B cell (primary cell): ENCODE measurements around the gene FLNB. TPM values are rescaled to one million over a fixed set of nuclear protein-coding genes. Genes with fewer than 3 reads are reported as not detected.

ENCODE experiments used
- ATAC-seq: fragments of 200-7000 bp; cut with Tn5 transposase; one replicate; pipeline ENCODE4 v1.10.0; 2021; ENCODE audit warnings: low read depth, mild to moderate bottlenecking, moderate number of reproducible peaks, moderate library complexity
- CTCF ChIA-PET: fragments of 350-600 bp; sonication (Branson Sonifier 250); formaldehyde crosslinking; loops from one replicate; lab custom pipeline; 2021; ENCODE audit warnings: antibody characterized with exemption, inconsistent platforms; lab: Charles Lee
- POLR2A ChIA-PET: fragments of 350-600 bp; sonication (Branson Sonifier 250); formaldehyde crosslinking; loops from one replicate; lab custom pipeline; 2021; ENCODE audit warnings: antibody characterized with exemption; lab: Charles Lee
- DNase-seq: peaks from one replicate; pipeline ENCODE4 v3.0.0; 2013
- H2AFZ ChIP-seq: 2 replicates; pipeline ENCODE4 v1.6.1; 2012; ENCODE audit warnings: mild to moderate bottlenecking, low read depth, low read length; ENCODE audit not compliant: insufficient read depth, poor library complexity, severe bottlenecking
- H3K27ac ChIP-seq, 2 donors: 1 replicate in 1 of 2; 2 replicates in 1 of 2; pipeline ENCODE4 v1.5.1; 2012 to 2013; ENCODE audit warnings: low read length in 2 of 2, mild to moderate bottlenecking in 2 of 2, moderate library complexity in 1 of 2
- H3K27me3 ChIP-seq, 4 experiments: fragments of 200-600 bp in 1 of 4; sonication (generic) in 1 of 4; replicated peaks in 1 of 4; 1 replicate in 2 of 4; 2 replicates in 2 of 4; pipeline versions ENCODE4 v1.6.1 to v1.7.0; 2013 to 2016; ENCODE audit warnings: low read length in 3 of 4, mild to moderate bottlenecking in 2 of 4, mixed read lengths in 1 of 4, moderate library complexity in 1 of 4; ENCODE audit not compliant: insufficient read depth in 4 of 4, control insufficient read depth in 3 of 4; ENCODE audit errors: control extremely low read depth in 1 of 4
- H3K36me3 ChIP-seq, 2 experiments: replicated peaks in 1 of 2; 1 replicate in 1 of 2; 2 replicates in 1 of 2; pipeline versions ENCODE4 v1.6.1 to v1.7.1; 2013; ENCODE audit warnings: low read length in 1 of 2; ENCODE audit not compliant: insufficient read depth in 2 of 2, control insufficient read depth in 1 of 2; ENCODE audit errors: control extremely low read depth in 1 of 2, extremely low read depth in 1 of 2
- H3K4me1 ChIP-seq, 2 donors: fragments of 200-600 bp in 1 of 2; sonication (generic) in 1 of 2; 1 replicate in 1 of 2; 2 replicates in 1 of 2; pipeline versions ENCODE4 v1.5.1 to v1.6.1; 2013 to 2017; ENCODE audit warnings: low read length in 2 of 2; ENCODE audit not compliant: control insufficient read depth in 2 of 2, insufficient read depth in 2 of 2
- H3K4me2 ChIP-seq: replicated peaks from 2 replicates; pipeline ENCODE3; 2012; ENCODE audit warnings: mild to moderate bottlenecking, low read depth, low read length; ENCODE audit not compliant: poor library complexity, severe bottlenecking
- H3K4me3 ChIP-seq, 5 experiments: fragments of 200-600 bp in 1 of 5; sonication (generic) in 1 of 5; 1 replicate in 3 of 5; 2 replicates in 2 of 5; pipeline versions ENCODE4 v1.5.1 to v1.7.0; 2011 to 2016; ENCODE audit warnings: low read length in 4 of 5, mild to moderate bottlenecking in 4 of 5, low read depth in 2 of 5, control low read depth in 1 of 5, moderate library complexity in 1 of 5; ENCODE audit not compliant: insufficient read depth in 1 of 5; ENCODE audit errors: control extremely low read depth in 1 of 5, extremely low read depth in 1 of 5
- H3K79me2 ChIP-seq: fragments of 200-600 bp; sonication (generic); one replicate; pipeline ENCODE4 v1.6.0; 2016; ENCODE audit warnings: low read length; ENCODE audit not compliant: control insufficient read depth, insufficient read depth
- H3K9ac ChIP-seq: fragments of 200-600 bp; sonication (generic); 2 replicates; pipeline ENCODE4 v1.6.1; 2017; ENCODE audit warnings: mild to moderate bottlenecking, low read length, moderate library complexity
- H3K9me3 ChIP-seq, 3 donors: one replicate each; pipeline versions ENCODE4 v1.6.1 to v1.7.1; 2013; ENCODE audit warnings: low read length in 2 of 3; ENCODE audit not compliant: control insufficient read depth in 2 of 3, insufficient read depth in 1 of 3; ENCODE audit errors: control extremely low read depth in 1 of 3
- H4K20me1 ChIP-seq: 2 replicates; pipeline ENCODE4 v1.6.0; 2012; ENCODE audit warnings: mild to moderate bottlenecking, low read length; ENCODE audit not compliant: insufficient read depth, control insufficient read depth, poor library complexity, severe bottlenecking
- H3K27ac Mint-ChIP-seq: one replicate; pipeline ENCODE4 v1.8.0; 2021; ENCODE audit warnings: mixed read lengths
- H3K27me3 Mint-ChIP-seq: one replicate; pipeline ENCODE4 v1.8.0; 2021; ENCODE audit warnings: mixed read lengths
- H3K4me1 Mint-ChIP-seq: one replicate; pipeline ENCODE4 v1.8.0; 2021; ENCODE audit warnings: mixed read lengths
- H3K4me3 Mint-ChIP-seq: one replicate; pipeline ENCODE4 v1.8.0; 2021; ENCODE audit warnings: mixed read lengths
- H3K9me3 Mint-ChIP-seq: one replicate; pipeline ENCODE4 v1.8.0; 2022; ENCODE audit warnings: mixed read lengths; ENCODE audit not compliant: insufficient read depth
- CTCF ChIP-seq: fragments of 200-600 bp; IDR thresholded peaks from one replicate; pipeline ENCODE4 v1.8.0; 2022; ENCODE audit warnings: antibody characterized with exemption, mild to moderate bottlenecking
- EZH2 ChIP-seq: IDR thresholded peaks from 2 replicates; pipeline ENCODE4 v1.6.1; 2012; ENCODE audit warnings: borderline replicate concordance, low read depth, mild to moderate bottlenecking, moderate library complexity, low read length; ENCODE audit not compliant: insufficient read depth, poor library complexity, severe bottlenecking
- WGBS: methylation state at CpG from one replicate; pipeline ENCODE4 v1.1.5; 2013; ENCODE audit warnings: missing lambda C conversion rate; ENCODE audit not compliant: insufficient coverage; 5-methylcytosine and 5-hydroxymethylcytosine counted together
- intact Hi-C: fragments of 100-400 bp; cut with micrococcal nuclease; formaldehyde crosslinking; loops from one replicate; pipeline ENCODE4 v1.10.0; 2022
- polyA plus RNA-seq: library from polyadenylated mRNA; depleted of rRNA; stranded (reverse); fragments of >200 nt; gene quantifications from 2 replicates; pipeline ENCODE4 v1.2.3, GENCODE V29; 2012
- total RNA-seq, 2 donors: library from RNA; stranded (reverse); fragments of 120-200 nt in 1 of 2; gene quantifications; 1 replicate in 1 of 2; 2 replicates in 1 of 2; pipeline versions ENCODE4 v1.2.3 to v1.2.4, GENCODE V29; 2013 to 2022

Gene FLNB
- total and polyA plus RNA-seq, 2 donors (not counting 1 experiment from before 2014, with no cell fraction given) = 25.5 to 28.3 TPM

- Histone ChIP-seq H3K4me1 (peaks cover 27 to 31% of the 10 kb centered on the region in 2 donors), H3K9me3 (peaks cover 0 to 3% (median 0%) of the 10 kb centered on the region in 3 donors), H3K4me3 (no peak overlapping the region), H3K36me3 (no peaks in the 10 kb centered on the region), H2AFZ (no peak overlapping the region), H3K79me2 (no peaks in the 10 kb centered on the region), H4K20me1 (no peaks in the 10 kb centered on the region), H3K27me3 (peaks cover 0 to 8% (median 3%) of the 10 kb centered on the region in 4 experiments), H3K9ac (no peak overlapping the region), H3K4me2 (no peak overlapping the region), H3K27ac (no peak overlapping the region)
- TF ChIP-seq CTCF (no peak), EZH2 (no peak)
- peaks cover 3% of the 10 kb centered on the region for H3K27me3 Mint-ChIP-seq
- DNase-seq = no peak
- WGBS = 86% methylated on average over 8 of the region's 10 CpGs
- H3K4me1 Mint-ChIP-seq = peaks cover 30% of the 10 kb centered on the region
- no peaks in the 10 kb centered on the region for H3K9me3 Mint-ChIP-seq
- intact Hi-C loops = loop anchor here (5.0 kb wide), 2 partner anchors 309 to 914 kb away; no protein-coding TSS in a partner anchor
- ATAC-seq = no peak
- POLR2A ChIA-PET = no interaction called here
- CTCF ChIA-PET = interaction anchor here (1.0 kb wide), 1 partner anchor 26 kb away, joined by 3 read pairs; no protein-coding TSS in a partner anchor
- H3K27ac Mint-ChIP-seq = no peak overlapping the region
- H3K4me3 Mint-ChIP-seq = no peak overlapping the region
These were observed 26.6 kb upstream of the FLNB start for GRCh38 chr3:57981483-57982087.

- peaks cover 0 to 3% (median 0%) of the 10 kb centered on the region in 3 donors for H3K9me3 ChIP-seq
- ATAC-seq = no peak
- H3K27ac ChIP-seq = no peak overlapping the region
- Mint-ChIP-seq H3K27ac (peak overlapping the region; percentile 34), H3K27me3 (peaks cover 3% of the 10 kb centered on the region), H3K4me3 (peak overlapping the region; percentile 35), H3K9me3 (no peaks in the 10 kb centered on the region), H3K4me1 (peaks cover 30% of the 10 kb centered on the region)
- ChIA-PET POLR2A (no interaction called here), CTCF (no interaction called here)
- no peaks in the 10 kb centered on the region for H3K36me3 ChIP-seq
- no peak overlapping the region for H2AFZ ChIP-seq
- peaks cover 27 to 31% of the 10 kb centered on the region in 2 donors for H3K4me1 ChIP-seq
- no peaks in the 10 kb centered on the region for H3K79me2 ChIP-seq
- WGBS = 63% methylated on average over 6 of the region's 9 CpGs
- peaks cover 0 to 8% (median 3%) of the 10 kb centered on the region in 4 experiments for H3K27me3 ChIP-seq
- TF ChIP-seq CTCF (no peak), EZH2 (no peak)
- H3K9ac ChIP-seq = no peak overlapping the region
- H4K20me1 ChIP-seq = no peaks in the 10 kb centered on the region
- DNase-seq = peak; percentile 23
- no peak overlapping the region for H3K4me2 ChIP-seq
- intact Hi-C loops = loop anchor here (5.0 kb wide), 2 partner anchors 310 to 915 kb away; no protein-coding TSS in a partner anchor
- no peak overlapping the region for H3K4me3 ChIP-seq
These were observed 25.5 kb upstream of the FLNB start for GRCh38 chr3:57982561-57983243.
